Heart right ventricle (tissue), 16 donors: ENCODE data around the gene SLIT3. TPM values are rescaled to one million over a fixed set of nuclear protein-coding genes. Genes with fewer than 3 reads are reported as not detected.

ENCODE experiments used
- ATAC-seq, 8 donors: fragments of 200-7000 bp; cut with Tn5 transposase; one replicate each; pipeline ENCODE4 v1.9.1; 2020; ENCODE audit warnings: mild to moderate bottlenecking in 8 of 8, moderate library complexity in 8 of 8, moderate number of reproducible peaks in 1 of 8
- DNase-seq, 2 donors: peaks; one replicate each; pipeline ENCODE4 v3.0.0-alpha.2; 2020
- H3K27ac ChIP-seq, 10 donors: fragments of 200-600 bp; sonication (generic) in 2 of 10; one replicate each; pipeline versions ENCODE4 v1.5.0 to v1.8.0; 2020 to 2022; ENCODE audit warnings: mild to moderate bottlenecking in 3 of 10
- H3K27me3 ChIP-seq, 7 donors: fragments of 200-600 bp; one replicate each; pipeline ENCODE4 v1.8.0; 2021 to 2022; ENCODE audit warnings: mild to moderate bottlenecking in 2 of 7
- H3K36me3 ChIP-seq, 9 donors: fragments of 200-600 bp; sonication (generic) in 1 of 9; one replicate each; pipeline versions ENCODE4 v1.5.0 to v1.8.0; 2020 to 2022; ENCODE audit warnings: mild to moderate bottlenecking in 2 of 9
- H3K4me1 ChIP-seq, 9 donors: fragments of 200-600 bp; sonication (generic) in 1 of 9; one replicate each; pipeline versions ENCODE4 v1.5.0 to v1.8.0; 2020 to 2022; ENCODE audit warnings: mild to moderate bottlenecking in 4 of 9
- H3K4me3 ChIP-seq, 10 donors: fragments of 200-600 bp; sonication (generic) in 2 of 10; one replicate each; pipeline versions ENCODE4 v1.5.0 to v1.8.0; 2020 to 2022; ENCODE audit warnings: mild to moderate bottlenecking in 7 of 10, moderate library complexity in 2 of 10
- H3K9me3 ChIP-seq, 11 donors: fragments of 200-600 bp in 10 of 11; sonication (generic) in 2 of 11; one replicate each; pipeline versions ENCODE4 v1.5.0 to v1.8.0; 2013 to 2022; ENCODE audit warnings: mild to moderate bottlenecking in 2 of 11, control low read depth in 1 of 11, moderate library complexity in 1 of 11
- CTCF ChIP-seq, 9 donors: fragments of 200-600 bp; sonication (generic) in 2 of 9; IDR thresholded peaks; one replicate each; pipeline versions ENCODE4 v1.5.0 to v1.8.0; 2021 to 2022; ENCODE audit warnings: antibody characterized with exemption in 9 of 9, mild to moderate bottlenecking in 5 of 9, moderate library complexity in 1 of 9
- WGBS, 2 donors: extraction: QIAGEN DNeasy Blood & Tissue Kit; methylation state at CpG; one replicate each; pipeline ENCODE4 v1.1.7; 2013; ENCODE audit warnings: inconsistent platforms in 1 of 2; 5-methylcytosine and 5-hydroxymethylcytosine counted together
- intact Hi-C, 10 donors: fragments of 100-400 bp; cut with DNase I; formaldehyde crosslinking; loops; one replicate each; pipeline versions ENCODE4 v1.11.1 to v1.14.2; 2022
- polyA plus RNA-seq, 2 donors: library from polyadenylated mRNA; stranded (reverse); fragments of 200-250 nt; gene quantifications; one replicate each; pipeline ENCODE4 v1.2.3, GENCODE V29; 2013
- total RNA-seq, 10 donors: library from RNA; stranded (reverse); fragmentation: NEBNext Ultra II Directional in 3 of 10; extraction: Animal tissue kit (Norgen Biotek cat#: 25700) in 3 of 10; gene quantifications; one replicate each; pipeline versions ENCODE4 v1.2.1 to v1.2.4, GENCODE V29; 2021 to 2023
- donor health status: Arrhythmogenic right ventricular cardiomyopathy.
- donor health status: ischemic (EF 13 %, LVEDD 7.1; RV severe dilation, severe dysfunction).
- donor health status: healthy with polysubstance abuse.
- donor health status: DM: no; HTN: yes; CAD: no.
- donor health status: DM: no; HTN: no; CAD: no.
- donor health status: ischemic (EF 25% LVEDD 6.9; RV normal size, moderate dysfunction).
- donor health status: ischemic (EF 25% LVEDD 5.7; RV mildly dilated, moderate dysfunction).
- donor health status: healthy.
- donor health status: DM: yes; HTN: yes; CAD: no.
- donor health status: Ischemic cardiomyopathy.
- donor health status: ischemic (EF 35%, LVEDD 5.7; RV mildly dilated, moderate dysfunction).
- donor health status: nonischemic (EF 11% LVEDD 7.7; RV severe dilation, severe dysfunction).
- donor health status: DM: yes; HTN: yes; CAD: no.
- donor health status: PGD.
- donor health status: ischemic (EF 29% LVEDD 5.4; RV normal size, mild dysfunction).
- donor health status: nonischemic (EF 23%, LVEDD 6.1; RV moderate dilation, normal function).

The SLIT3 gene
- total and polyA plus RNA-seq, 12 donors, result 2.0 to 29.2 (median 12.1) TPM

- H3K36me3 ChIP-seq, result no peaks in the 10 kb centered on the region
- ATAC-seq, result peak in 4 of 8 donors; percentile 48 to 80 (median 58)
- no peaks in the 10 kb centered on the region for H3K27me3 ChIP-seq
- H3K27ac ChIP-seq, result no peak overlapping the region
- no peak for TF ChIP-seq CTCF (IDR thresholded peaks at IDR 0.05)
- DNase-seq, result no peak
- no peak overlapping the region for H3K4me3 ChIP-seq
- peaks cover 0 to 37% (median 9%) of the 10 kb centered on the region in 9 donors for H3K4me1 ChIP-seq
- intact Hi-C loops, result no loop called here
- H3K9me3 ChIP-seq, result no peaks in the 10 kb centered on the region
Observed at GRCh38 chr5:168651648-168652047, 649.3 kb downstream of the SLIT3 start.

- no peak overlapping the region for H3K4me3 ChIP-seq
- H3K27me3 ChIP-seq, result no peaks in the 10 kb centered on the region
- H3K27ac ChIP-seq, result no peak overlapping the region
- no peak for TF ChIP-seq CTCF (IDR thresholded peaks at IDR 0.05)
- ATAC-seq (no peak), DNase-seq (no peak)
- 90% methylated on average over 2 of the region's 2 CpGs for WGBS, 2 donors
- peaks cover 0 to 19% (median 8%) of the 10 kb centered on the region in 9 donors for H3K4me1 ChIP-seq
- H3K9me3 ChIP-seq, result peaks cover 0 to 4% (median 0%) of the 10 kb centered on the region in 11 donors
- intact Hi-C loops, result no loop called here
- H3K36me3 ChIP-seq, result no peaks in the 10 kb centered on the region
Observed at GRCh38 chr5:168649306-168649705, 651.6 kb downstream of the SLIT3 start.

GRCh38 chr5:168648576-168648975 is 652.4 kb downstream of the SLIT3 start:
- no peak for TF ChIP-seq CTCF (IDR thresholded peaks at IDR 0.05)
- no peak overlapping the region for H3K27ac ChIP-seq
- no peak for DNase-seq
- intact Hi-C loops, result no loop called here
- H3K4me3 ChIP-seq, result no peak overlapping the region
- no peak for ATAC-seq
- peaks cover 0 to 4% (median 0%) of the 10 kb centered on the region in 11 donors for H3K9me3 ChIP-seq
- H3K4me1 ChIP-seq, result peaks cover 0 to 12% (median 1%) of the 10 kb centered on the region in 9 donors
- no peaks in the 10 kb centered on the region for H3K36me3 ChIP-seq
- 97 to 100% methylated on average over 1 of the region's 1 CpG for WGBS, 2 donors
- no peaks in the 10 kb centered on the region for H3K27me3 ChIP-seq

GRCh38 chr5:168648016-168648415 is 652.9 kb downstream of the SLIT3 start:
- peaks cover 0 to 8% (median 0%) of the 10 kb centered on the region in 9 donors for H3K4me1 ChIP-seq

More at GRCh38 chr5:168648016-168648415, 652.9 kb downstream of the SLIT3 start:
- H3K27ac ChIP-seq, result no peak overlapping the region
- ATAC-seq (no peak), DNase-seq (no peak)
- no peaks in the 10 kb centered on the region for H3K36me3 ChIP-seq
- H3K4me3 ChIP-seq, result no peak overlapping the region
- no peak for TF ChIP-seq CTCF (IDR thresholded peaks at IDR 0.05)
- intact Hi-C loops, result no loop called here
- peaks cover 0 to 4% (median 0%) of the 10 kb centered on the region in 11 donors for H3K9me3 ChIP-seq
- 97% methylated on average over 1 of the region's 1 CpG for WGBS, 2 donors
- H3K27me3 ChIP-seq, result no peaks in the 10 kb centered on the region
